Measurements from ENCODE around the gene ARFGAP1. TPM values are rescaled to one million over a fixed set of nuclear protein-coding genes. Genes with fewer than 3 reads are reported as not detected.
"Not testable (repeated sequence)": the region's sequence is repeated elsewhere in the genome, so short reads cannot be mapped to it uniquely, and the experiment has no call there.

The ARFGAP1 gene
- total RNA-seq, 1 donor from 2014 or later: 208 TPM

- DNase-seq (ENCODE audit: low spot score in 2 of 2, unreplicated experiment in 2 of 2): no peak
- no peaks in the 10 kb centered on the region for H3K36me3 Mint-ChIP-seq
These were observed 22.7 kb upstream of the ARFGAP1 start for GRCh38 chr20:63249891-63250290.

GRCh38 chr20:63251350-63251749 is 21.3 kb upstream of the ARFGAP1 start:
- H3K27ac Mint-ChIP-seq; H3K9me3 Mint-ChIP-seq; H3K4me3 Mint-ChIP-seq; H3K36me3 Mint-ChIP-seq; DNase-seq (ENCODE audit: low spot score in 2 of 2, unreplicated experiment in 2 of 2): not testable (repeated sequence)
- peaks cover 21% of the 10 kb centered on the region for H3K4me1 Mint-ChIP-seq
- H3K27me3 Mint-ChIP-seq (ENCODE audit: low read depth): peaks cover 43% of the 10 kb centered on the region

More at GRCh38 chr20:63249891-63250290, 22.7 kb upstream of the ARFGAP1 start:
- Mint-ChIP-seq H3K9me3 (no peaks in the 10 kb centered on the region), H3K4me1 (peaks cover 8% of the 10 kb centered on the region), H3K27ac (no peak overlapping the region), H3K27me3 (ENCODE audit: low read depth) (peaks cover 35% of the 10 kb centered on the region), H3K4me3 (no peak overlapping the region)
- no peak for TF ChIP-seq CTCF (IDR thresholded peaks at IDR 0.05; ENCODE audit: unreplicated experiment)

- Mint-ChIP-seq H3K9me3 (no peaks in the 10 kb centered on the region), H3K4me1 (peaks cover 30% of the 10 kb centered on the region), H3K4me3 (peak overlapping the region; percentile 59), H3K36me3 (no peaks in the 10 kb centered on the region), H3K27ac (no peak overlapping the region), H3K27me3 (ENCODE audit: low read depth) (peaks cover 43% of the 10 kb centered on the region)
- TF ChIP-seq CTCF (IDR thresholded peaks at IDR 0.05; ENCODE audit: unreplicated experiment): no peak
- DNase-seq (ENCODE audit: low spot score in 2 of 2, unreplicated experiment in 2 of 2): no peak
These were observed 20.3 kb upstream of the ARFGAP1 start for GRCh38 chr20:63252284-63252711.

GRCh38 chr20:63253065-63253437 is 19.6 kb upstream of the ARFGAP1 start:
- Mint-ChIP-seq H3K27ac (no peak overlapping the region), H3K4me1 (peaks cover 36% of the 10 kb centered on the region), H3K27me3 (ENCODE audit: low read depth) (peaks cover 43% of the 10 kb centered on the region), H3K4me3 (peak overlapping the region; percentile 59), H3K36me3 (no peaks in the 10 kb centered on the region), H3K9me3 (no peaks in the 10 kb centered on the region)
- no peak for DNase-seq (ENCODE audit: low spot score in 2 of 2, unreplicated experiment in 2 of 2)
- TF ChIP-seq CTCF (IDR thresholded peaks at IDR 0.05; ENCODE audit: unreplicated experiment): no peak

GRCh38 chr20:63253438-63254231 is 19.0 kb upstream of the ARFGAP1 start:
- peaks cover 39% of the 10 kb centered on the region for H3K27me3 Mint-ChIP-seq (ENCODE audit: low read depth)
- H3K9me3 Mint-ChIP-seq: no peaks in the 10 kb centered on the region
- TF ChIP-seq CTCF (IDR thresholded peaks at IDR 0.05; ENCODE audit: unreplicated experiment): no peak
- H3K36me3 Mint-ChIP-seq: no peaks in the 10 kb centered on the region
- H3K27ac Mint-ChIP-seq: no peak overlapping the region
- H3K4me3 Mint-ChIP-seq: peak overlapping the region; percentile 59
- DNase-seq (ENCODE audit: low spot score in 2 of 2, unreplicated experiment in 2 of 2): no peak
- peaks cover 42% of the 10 kb centered on the region for H3K4me1 Mint-ChIP-seq

- DNase-seq (ENCODE audit: low spot score in 2 of 2, unreplicated experiment in 2 of 2): no peak
- peaks cover 39% of the 10 kb centered on the region for H3K27me3 Mint-ChIP-seq (ENCODE audit: low read depth)
- H3K36me3 Mint-ChIP-seq: no peaks in the 10 kb centered on the region
- no peak for TF ChIP-seq CTCF (IDR thresholded peaks at IDR 0.05; ENCODE audit: unreplicated experiment)
- no peaks in the 10 kb centered on the region for H3K9me3 Mint-ChIP-seq
- peak within 1 kb of the TSS; percentile 70 for H3K4me3 Mint-ChIP-seq
- H3K27ac Mint-ChIP-seq: peak within 1 kb of the TSS; percentile 39
- H3K4me1 Mint-ChIP-seq: peaks cover 47% of the 10 kb centered on the region
These were observed 18.4 kb upstream of the ARFGAP1 start, which contains the start of gene NKAIN4 for GRCh38 chr20:63254232-63254605. Gene NKAIN4 (minus strand): TSS chr20:63254463. CDS start chr20:63254450, 13 bp downstream.

Data from mesothelial cell of epicardium (in vitro differentiated cells).